GM19099 (cell line): ENCODE measurements around the gene BRAF.

ENCODE experiments used
- POLR2A ChIP-seq: IDR thresholded peaks from 3 replicates; pipeline ENCODE4 v1.6.1; 2011; ENCODE audit warnings: low read depth; ENCODE audit not compliant: insufficient read length; ENCODE audit errors: extremely low read depth

The BRAF gene

GRCh38 chr7:140898786-140899536 is 25.8 kb downstream of the BRAF start:
- no peak for TF ChIP-seq POLR2A

GRCh38 chr7:140896996-140897395 is 27.7 kb downstream of the BRAF start:
- TF ChIP-seq POLR2A = no peak

GRCh38 chr7:140889645-140890044 is 35.1 kb downstream of the BRAF start:
- TF ChIP-seq POLR2A = no peak

DNA sequence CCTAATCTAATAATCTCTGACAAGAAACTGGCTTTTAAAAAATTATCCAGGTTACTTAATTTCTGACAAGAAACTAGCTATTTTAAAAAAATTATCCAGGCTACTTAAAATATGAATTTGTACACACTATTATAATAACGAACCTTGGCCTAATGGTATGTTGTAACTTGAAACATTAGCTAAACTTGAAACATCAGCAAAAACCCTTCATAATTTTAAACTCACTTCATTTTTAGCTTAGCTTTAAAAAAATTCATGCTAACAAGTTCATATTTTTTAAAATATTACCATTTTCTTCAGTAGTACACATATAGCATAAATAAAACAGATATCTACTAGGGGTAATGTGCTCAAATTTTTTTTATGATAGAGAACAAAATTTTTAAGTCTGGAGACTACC is 35.6 kb downstream of the BRAF start:
- TF ChIP-seq POLR2A = no peak

DNA sequence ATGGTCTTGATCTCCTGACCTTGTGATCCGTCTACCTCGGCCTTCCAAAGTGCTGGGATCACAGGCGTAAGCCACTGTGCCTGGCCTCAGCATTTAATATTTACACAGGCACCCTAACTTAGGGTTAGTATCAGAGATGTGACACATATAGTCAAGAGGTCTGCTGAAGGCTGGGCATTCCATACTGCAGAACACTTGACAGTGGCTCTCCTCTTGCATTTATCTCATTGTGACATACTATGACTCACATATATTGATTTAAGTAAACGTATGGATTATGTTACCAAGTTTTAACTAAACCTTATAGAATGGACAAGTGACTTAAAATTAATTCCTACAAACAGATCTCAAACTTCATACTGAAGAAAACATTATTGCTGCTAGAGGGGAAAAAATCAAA is 36.6 kb downstream of the BRAF start:
- TF ChIP-seq POLR2A = no peak

DNA sequence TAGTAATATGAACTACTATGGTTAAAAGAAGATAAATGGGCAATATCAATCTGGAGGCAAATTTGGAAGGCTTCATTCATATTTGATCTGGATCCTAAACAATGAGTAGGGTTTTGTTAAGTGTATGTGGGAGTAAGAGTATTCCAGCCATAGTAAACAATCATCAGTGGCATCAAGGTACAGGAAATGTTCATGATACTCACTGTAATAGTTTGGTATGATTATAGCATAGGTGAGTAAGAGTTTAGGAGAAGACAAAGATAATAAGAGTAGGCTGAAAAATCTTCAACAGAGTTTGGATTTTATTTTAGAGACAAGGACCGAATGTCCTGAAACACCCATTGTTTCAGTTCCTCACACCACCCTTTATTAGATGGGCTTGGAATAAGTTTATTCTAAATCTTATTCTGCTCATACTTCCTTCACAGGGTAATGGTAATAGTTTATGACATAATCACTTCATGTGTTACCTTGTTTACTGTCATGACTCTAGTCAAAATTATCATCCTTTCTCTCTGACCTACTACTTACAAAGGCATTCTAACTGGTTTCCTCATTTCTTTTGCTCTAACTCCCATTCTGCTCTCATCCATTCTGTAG is 38.9 kb downstream of the BRAF start:
- TF ChIP-seq POLR2A = no peak

DNA sequence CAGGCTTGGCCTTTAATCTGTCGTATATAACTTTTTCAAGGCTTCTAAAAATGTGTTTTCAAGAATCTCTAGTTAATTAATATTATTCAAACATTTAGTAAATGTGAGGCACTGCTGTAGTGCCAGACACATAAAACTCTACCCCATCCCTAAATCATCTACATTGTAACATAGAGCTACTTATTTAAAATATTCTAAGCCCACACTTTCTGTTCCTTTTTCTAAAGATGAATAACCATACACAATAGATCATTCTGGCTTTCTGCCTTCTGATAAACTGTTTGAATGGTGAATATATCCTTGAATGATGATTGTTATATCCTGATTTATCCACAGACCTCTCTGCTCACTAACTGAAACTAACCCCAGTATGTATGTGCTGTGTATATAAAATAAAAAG is 41.4 kb downstream of the BRAF start:
- no peak for TF ChIP-seq POLR2A

DNA sequence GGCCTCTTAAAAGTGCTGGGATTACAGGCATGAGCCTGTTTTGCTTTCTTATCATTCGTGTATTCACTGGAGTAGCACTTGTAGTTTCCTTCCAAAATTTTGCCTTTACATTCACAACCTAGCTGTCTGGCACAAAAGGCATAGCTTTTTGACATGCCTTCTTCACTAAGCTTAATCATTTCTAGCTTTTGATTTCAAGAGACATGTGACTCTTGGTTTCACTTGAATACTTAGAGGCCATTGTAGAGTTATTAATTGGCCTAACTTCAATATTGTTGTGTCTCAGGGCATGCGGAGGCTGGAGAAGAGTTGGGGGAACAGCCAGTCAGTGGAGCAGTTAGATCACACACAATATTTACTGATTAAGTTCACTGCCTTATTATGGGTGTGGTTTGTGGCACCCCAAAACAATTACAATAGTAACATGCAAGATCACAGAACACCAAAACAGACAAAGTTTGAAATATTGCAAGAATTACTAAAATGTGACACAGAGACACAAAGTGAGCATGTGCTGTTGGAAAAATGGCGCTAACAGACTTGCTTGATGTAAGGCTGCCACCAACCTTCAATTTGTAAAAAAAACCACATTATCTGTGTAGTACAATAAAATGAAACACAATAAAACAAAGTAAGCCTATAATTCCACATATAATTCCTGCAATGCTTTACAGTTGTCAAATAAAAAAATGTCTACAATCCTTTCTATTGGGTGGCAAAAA is 43.1 kb downstream of the BRAF start:
- TF ChIP-seq POLR2A = no peak

DNA sequence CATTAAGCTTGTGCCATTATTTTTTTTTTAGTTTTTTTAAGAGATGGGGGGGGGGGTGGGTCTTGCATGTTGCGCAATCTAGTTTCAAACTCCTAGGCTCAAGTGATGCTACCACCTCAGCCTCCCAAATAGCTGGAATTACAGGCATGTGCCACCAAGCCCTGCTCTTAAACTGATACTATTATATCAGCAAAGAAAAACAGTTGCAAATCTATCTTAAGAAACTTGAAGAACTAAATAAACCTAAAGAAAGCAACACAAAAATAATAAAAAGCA is 47.5 kb downstream of the BRAF start:
- no peak for TF ChIP-seq POLR2A

GRCh38 chr7:140876519-140877248 is 48.0 kb downstream of the BRAF start:
- no peak for TF ChIP-seq POLR2A

GRCh38 chr7:140873434-140873833 is 51.3 kb downstream of the BRAF start:
- TF ChIP-seq POLR2A = no peak

GRCh38 chr7:140870003-140870402 is 54.7 kb downstream of the BRAF start:
- TF ChIP-seq POLR2A = no peak

DNA sequence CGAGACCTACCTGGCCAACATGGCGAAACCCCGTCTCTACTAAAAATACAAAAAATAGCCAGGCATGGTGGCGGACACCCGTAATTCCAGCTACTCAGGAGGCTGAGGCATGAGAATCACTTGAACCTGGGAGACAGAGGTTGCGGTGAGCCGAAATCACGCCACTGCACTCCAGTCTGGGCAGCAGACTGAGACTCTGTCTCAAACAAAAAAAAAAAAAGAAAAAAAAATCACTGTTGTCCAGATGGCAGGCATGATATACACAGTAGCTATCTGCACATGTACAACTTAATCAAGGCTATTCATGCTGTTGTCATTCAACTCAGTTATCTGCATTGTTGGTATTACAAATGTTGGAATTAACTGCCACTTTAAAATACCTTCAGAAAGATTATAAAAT is 55.3 kb downstream of the BRAF start:
- no peak for TF ChIP-seq POLR2A

DNA sequence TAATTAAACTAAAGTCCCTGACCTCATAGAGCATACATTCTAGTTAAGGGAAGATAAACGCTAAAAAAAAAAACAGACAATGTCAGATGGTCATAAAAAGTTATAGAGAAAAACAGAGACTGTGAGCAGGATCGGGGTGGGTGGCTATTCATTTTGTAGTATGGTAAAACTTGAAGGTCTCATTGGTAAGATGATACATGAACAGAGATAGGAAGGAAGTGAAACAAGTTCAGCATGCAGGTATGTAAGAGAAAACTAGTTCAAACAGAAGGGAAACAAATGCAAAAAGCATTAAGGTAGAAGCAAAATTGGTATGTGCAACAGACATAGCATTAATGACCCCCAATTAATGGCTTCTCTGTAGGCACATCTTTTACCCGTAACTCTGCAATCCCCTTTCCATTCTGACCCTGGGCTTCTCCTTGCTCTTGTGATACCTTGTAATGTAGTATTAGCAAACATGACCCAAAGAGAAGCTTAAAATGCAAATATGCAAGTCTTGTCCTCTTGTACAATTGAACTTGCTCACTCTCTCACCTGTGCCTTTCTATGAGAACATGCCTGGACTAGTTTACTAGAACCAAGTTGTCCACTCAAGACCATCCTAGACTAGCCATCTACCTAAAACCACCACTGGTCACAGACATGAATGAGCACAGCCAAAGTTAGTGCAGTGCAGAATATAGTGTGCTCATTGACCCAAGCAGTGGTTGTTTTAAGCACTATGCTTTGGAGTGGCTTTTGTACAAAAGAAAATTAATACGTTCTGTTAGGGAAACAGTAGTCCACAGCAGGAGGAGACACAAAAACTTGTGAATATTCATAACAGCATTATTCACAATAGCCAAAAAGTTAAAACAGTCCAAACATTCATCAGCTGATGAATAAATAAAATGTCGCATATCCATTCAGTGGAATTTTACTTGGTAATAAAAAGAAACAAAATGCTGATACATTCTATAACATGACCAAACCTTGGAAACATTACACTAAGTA is 57.0 kb downstream of the BRAF start:
- no peak for TF ChIP-seq POLR2A
